Transverse colon (tissue), 4 donors: ENCODE data around the gene NSUN3. TPM values are rescaled to one million over a fixed set of nuclear protein-coding genes. Genes with fewer than 3 reads are reported as not detected.

Source experiments
- DNase-seq: peaks from one replicate; pipeline ENCODE4 v3.0.0-alpha.2; 2019
- H3K27ac ChIP-seq, 4 donors: fragments of 200-600 bp; sonication (generic); 2 replicates each; pipeline ENCODE4 v1.5.1; 2016 to 2018; ENCODE audit warnings: inconsistent platforms in 4 of 4
- H3K27me3 ChIP-seq: fragments of 200-600 bp; sonication (generic); 2 replicates; pipeline ENCODE4 v1.5.1; 2017; ENCODE audit warnings: inconsistent platforms
- H3K36me3 ChIP-seq, 4 donors: fragments of 200-600 bp; sonication (generic); 2 replicates each; pipeline ENCODE4 v1.5.1; 2017 to 2019; ENCODE audit warnings: inconsistent platforms in 4 of 4
- H3K4me1 ChIP-seq, 4 donors: fragments of 200-600 bp; sonication (generic); 2 replicates each; pipeline ENCODE4 v1.5.1; 2017 to 2020; ENCODE audit warnings: inconsistent platforms in 4 of 4
- H3K4me3 ChIP-seq, 4 donors: fragments of 200-600 bp; sonication (generic); 1 replicate in 1 of 4; 2 replicates in 3 of 4; pipeline versions ENCODE4 v1.5.1 to v1.6.1; 2017 to 2019; ENCODE audit warnings: inconsistent platforms in 4 of 4
- H3K9me3 ChIP-seq, 2 donors: fragments of 200-600 bp; sonication (generic); 2 replicates each; pipeline ENCODE4 v1.5.1; 2017 to 2019; ENCODE audit warnings: inconsistent platforms in 2 of 2
- EP300 ChIP-seq: sonication (generic); formaldehyde crosslinking; IDR thresholded peaks from one replicate; pipeline ENCODE4 v1.6.1; 2017; ENCODE audit warnings: antibody characterized with exemption, low read depth
- POLR2A ChIP-seq: fragments of 450-650 bp; IDR thresholded peaks from one replicate; pipeline ENCODE4 v1.6.1; 2016; ENCODE audit warnings: antibody characterized with exemption, mild to moderate bottlenecking, moderate library complexity
- POLR2AphosphoS5 ChIP-seq, 3 donors: sonication (generic); formaldehyde crosslinking; IDR thresholded peaks; one replicate each; pipeline ENCODE4 v1.6.1; 2016; ENCODE audit warnings: antibody characterized with exemption in 3 of 3
- WGBS, 2 donors: methylation state at CpG; one replicate each; pipeline ENCODE4 v1.1.5; 2018; ENCODE audit warnings: low coverage in 1 of 2; 5-methylcytosine and 5-hydroxymethylcytosine counted together
- in situ Hi-C, 4 donors: fragments of 200-750 bp; cut with MboI; loops; one replicate each; pipeline versions ENCODE4 v1.15.0 to v1.15.1; 2017; ENCODE audit warnings: low sequenced_read_pairs in 3 of 4, low pct_ligation_motif_present in 1 of 4, low pct_unique_long_range_greater_than_20kb in 1 of 4
- intact Hi-C: fragments of 100-400 bp; cut with DNase I; formaldehyde crosslinking; loops from one replicate; pipeline ENCODE4 v1.15.1; 2023; ENCODE audit warnings: low total_unique reads
- total RNA-seq, 4 donors: library from RNA; depleted of rRNA; stranded (reverse); fragments of >200 nt; gene quantifications; one replicate each; pipeline ENCODE4 v1.1.0, GENCODE V29; 2016
- TF ChIP-seq, protein P1 (sequence below), 5 experiments: fragments of 200-600 bp in 3 of 5; fragments of 450-650 bp in 2 of 5; sonication (generic) in 3 of 5; IDR thresholded peaks; 1 replicate in 2 of 5; 2 replicates in 3 of 5; pipeline ENCODE4 v1.5.1; 2016 to 2017; ENCODE audit warnings: antibody characterized with exemption in 5 of 5, inconsistent platforms in 3 of 5, mild to moderate bottlenecking in 2 of 5, moderate library complexity in 1 of 5

NSUN3 gene
- total RNA-seq, 4 donors from 2014 or later: 10.3 to 27.9 (median 19.0) TPM

DNA sequence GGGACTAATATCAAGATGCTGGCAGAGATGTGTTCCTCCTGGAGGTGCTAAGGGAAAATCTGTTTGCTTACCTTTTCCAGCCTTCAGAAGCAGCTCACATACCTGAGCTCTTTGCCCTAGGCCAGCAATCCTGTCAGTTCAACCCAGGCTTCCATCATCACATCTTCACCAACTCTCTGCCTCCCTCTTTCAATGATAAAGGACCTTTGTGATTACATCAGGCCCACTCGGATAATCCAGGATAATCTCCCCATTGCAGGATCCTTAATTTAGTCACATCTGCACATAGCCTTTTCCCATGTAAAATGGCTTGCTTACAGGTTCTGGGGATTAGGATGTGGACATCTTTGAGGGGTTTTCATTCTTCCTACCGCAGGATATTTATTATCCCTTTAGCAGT is 58.3 kb downstream of the NSUN3 start:
- TF ChIP-seq POLR2AphosphoS5 (IDR thresholded peaks at IDR 0.05) (no peak), POLR2A (no peak), EP300 (no peak)
- TF ChIP-seq, protein P1, sequence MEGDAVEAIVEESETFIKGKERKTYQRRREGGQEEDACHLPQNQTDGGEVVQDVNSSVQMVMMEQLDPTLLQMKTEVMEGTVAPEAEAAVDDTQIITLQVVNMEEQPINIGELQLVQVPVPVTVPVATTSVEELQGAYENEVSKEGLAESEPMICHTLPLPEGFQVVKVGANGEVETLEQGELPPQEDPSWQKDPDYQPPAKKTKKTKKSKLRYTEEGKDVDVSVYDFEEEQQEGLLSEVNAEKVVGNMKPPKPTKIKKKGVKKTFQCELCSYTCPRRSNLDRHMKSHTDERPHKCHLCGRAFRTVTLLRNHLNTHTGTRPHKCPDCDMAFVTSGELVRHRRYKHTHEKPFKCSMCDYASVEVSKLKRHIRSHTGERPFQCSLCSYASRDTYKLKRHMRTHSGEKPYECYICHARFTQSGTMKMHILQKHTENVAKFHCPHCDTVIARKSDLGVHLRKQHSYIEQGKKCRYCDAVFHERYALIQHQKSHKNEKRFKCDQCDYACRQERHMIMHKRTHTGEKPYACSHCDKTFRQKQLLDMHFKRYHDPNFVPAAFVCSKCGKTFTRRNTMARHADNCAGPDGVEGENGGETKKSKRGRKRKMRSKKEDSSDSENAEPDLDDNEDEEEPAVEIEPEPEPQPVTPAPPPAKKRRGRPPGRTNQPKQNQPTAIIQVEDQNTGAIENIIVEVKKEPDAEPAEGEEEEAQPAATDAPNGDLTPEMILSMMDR (IDR thresholded peaks at IDR 0.05): no peak
- Histone ChIP-seq H3K4me1 (no peaks in the 10 kb centered on the region), H3K27ac (no peak overlapping the region), H3K4me3 (no peak overlapping the region), H3K36me3 (peaks cover 0 to 3% (median 0%) of the 10 kb centered on the region in 4 donors), H3K9me3 (no peaks in the 10 kb centered on the region), H3K27me3 (no peaks in the 10 kb centered on the region)
- in situ Hi-C loops (no loop called here), intact Hi-C loops (no loop called here)
- 93 to 96% methylated on average over 2 of the region's 2 CpGs for WGBS, 2 donors
- DNase-seq: no peak

DNA sequence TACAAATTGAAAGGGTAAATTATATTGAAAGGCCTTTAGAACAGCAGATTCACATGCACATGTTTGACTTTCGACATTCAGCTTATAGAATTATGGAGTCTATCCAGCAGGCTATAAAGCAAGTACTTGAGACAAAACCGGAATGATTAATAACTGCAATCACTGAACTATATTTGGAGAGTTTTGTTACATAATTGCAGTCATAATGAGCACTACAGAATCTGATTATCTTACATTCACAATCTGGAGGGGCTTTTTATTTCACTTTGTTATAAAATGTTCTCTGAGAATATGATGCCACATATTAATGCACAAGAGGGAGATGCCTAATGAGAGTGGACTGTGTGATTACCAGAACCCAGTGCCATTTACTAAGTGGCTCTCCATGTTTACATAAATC is 64.3 kb downstream of the NSUN3 start:
- Histone ChIP-seq H3K4me1 (peaks cover 0 to 6% (median 0%) of the 10 kb centered on the region in 4 donors), H3K27me3 (no peaks in the 10 kb centered on the region), H3K4me3 (no peak overlapping the region), H3K27ac (no peak overlapping the region), H3K9me3 (no peaks in the 10 kb centered on the region), H3K36me3 (peaks cover 0 to 18% (median 3%) of the 10 kb centered on the region in 4 donors)
- intact Hi-C loops (no loop called here), in situ Hi-C loops (no loop called here)
- DNase-seq: no peak
- TF ChIP-seq POLR2AphosphoS5 (IDR thresholded peaks at IDR 0.05): no peak
- TF ChIP-seq POLR2A: no peak
- TF ChIP-seq, protein P1 (IDR thresholded peaks at IDR 0.05): no peak
- TF ChIP-seq EP300: no peak
- 39 to 40% methylated on average over 2 of the region's 2 CpGs for WGBS, 2 donors

DNA sequence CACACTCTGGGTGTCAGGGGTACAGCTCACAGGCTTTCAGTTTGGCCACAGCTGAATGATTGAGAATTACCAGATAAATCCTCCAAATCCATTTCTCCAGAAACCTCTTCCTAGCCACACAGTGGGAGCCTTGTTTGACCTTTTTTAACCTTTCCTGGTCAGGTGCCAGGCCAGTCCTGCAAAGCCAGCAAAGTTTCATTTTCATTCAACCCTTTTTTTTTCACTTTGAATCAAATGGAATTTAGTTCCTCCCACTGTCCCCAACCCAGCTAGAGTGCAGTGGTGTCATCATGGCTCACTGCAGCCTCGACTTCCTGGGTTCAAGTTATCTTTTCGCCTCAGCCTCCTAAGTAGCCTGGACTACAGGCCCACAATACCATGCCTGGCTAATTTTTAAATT is 67.8 kb downstream of the NSUN3 start:
- H3K9me3 ChIP-seq: no peaks in the 10 kb centered on the region
- in situ Hi-C loops: no loop called here
- intact Hi-C loops: no loop called here
- H3K4me1 ChIP-seq: peaks cover 0 to 6% (median 0%) of the 10 kb centered on the region in 4 donors
- peaks cover 0 to 18% (median 3%) of the 10 kb centered on the region in 4 donors for H3K36me3 ChIP-seq
- no peak for TF ChIP-seq EP300
- DNase-seq: no peak
- no peak overlapping the region for H3K4me3 ChIP-seq
- H3K27ac ChIP-seq: no peak overlapping the region
- no peaks in the 10 kb centered on the region for H3K27me3 ChIP-seq
- 86% methylated on average over 2 of the region's 2 CpGs; no CpG with 5 or more reads in 1 of the 2 donors for WGBS, 2 donors

DNA sequence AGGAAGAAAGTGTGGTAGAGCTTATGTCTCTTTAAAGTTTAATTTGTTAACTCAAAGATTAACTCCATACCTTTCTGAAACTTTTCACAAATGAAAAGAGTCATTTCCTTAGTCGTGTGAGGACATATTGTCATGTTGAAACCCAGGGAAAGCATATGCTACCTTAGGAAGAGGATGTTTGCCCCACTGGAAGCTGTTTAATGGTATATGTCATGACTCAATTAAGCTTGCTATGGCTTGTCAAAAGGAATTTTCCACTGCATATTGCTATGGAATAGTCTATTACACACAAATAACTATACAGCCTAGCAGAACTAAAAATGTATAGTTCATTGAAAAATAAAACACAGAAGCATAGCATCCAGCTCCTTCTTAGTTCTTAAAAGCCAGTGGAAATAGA is 69.9 kb downstream of the NSUN3 start:
- no peak for DNase-seq
- in situ Hi-C loops: no loop called here
- Histone ChIP-seq H3K36me3 (peaks cover 0 to 3% (median 0%) of the 10 kb centered on the region in 4 donors), H3K9me3 (no peaks in the 10 kb centered on the region), H3K27me3 (no peaks in the 10 kb centered on the region), H3K4me3 (no peak overlapping the region), H3K27ac (no peak overlapping the region), H3K4me1 (peaks cover 0 to 6% (median 0%) of the 10 kb centered on the region in 4 donors)
- TF ChIP-seq POLR2AphosphoS5 (IDR thresholded peaks at IDR 0.05) (no peak), EP300 (no peak), POLR2A (no peak)
- TF ChIP-seq, protein P1 (IDR thresholded peaks at IDR 0.05): no peak
- intact Hi-C loops: no loop called here
- WGBS, 2 donors: 52 to 60% methylated on average over 1 of the region's 1 CpG

DNA sequence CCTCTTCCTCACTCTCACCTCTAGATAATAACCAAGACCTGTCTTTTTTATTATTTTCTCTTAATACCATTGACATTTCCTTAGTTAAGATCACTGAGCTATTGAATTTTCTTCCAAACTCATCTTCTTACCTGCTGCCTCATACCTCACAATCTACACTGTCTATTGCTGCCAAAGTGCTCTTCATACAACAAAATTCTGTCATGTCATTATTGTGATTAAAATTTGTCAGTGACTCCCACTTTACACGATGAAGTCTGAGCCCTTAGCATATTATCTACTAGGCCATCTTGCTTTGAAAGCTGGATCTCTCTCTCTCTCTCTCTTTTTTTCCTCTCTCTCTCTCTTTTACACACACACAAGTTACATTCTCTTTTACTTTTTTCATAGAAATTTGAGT is 73.3 kb downstream of the NSUN3 start:
- Histone ChIP-seq H3K9me3 (no peaks in the 10 kb centered on the region), H3K27me3 (no peaks in the 10 kb centered on the region), H3K36me3 (no peaks in the 10 kb centered on the region), H3K4me3 (no peak overlapping the region), H3K4me1 (no peaks in the 10 kb centered on the region), H3K27ac (no peak overlapping the region)
- intact Hi-C loops: no loop called here
- no peak for DNase-seq
- no peak for TF ChIP-seq EP300
- no peak for TF ChIP-seq POLR2A
- no peak for TF ChIP-seq POLR2AphosphoS5 (IDR thresholded peaks at IDR 0.05)
- in situ Hi-C loops: no loop called here
- WGBS, 2 donors: 71 to 89% methylated on average over 1 of the region's 1 CpG
